HG03159 (cell line): ENCODE measurements around the gene CEP170B.
"Not testable (repeated sequence)": the region's sequence is repeated elsewhere in the genome, so short reads cannot be mapped to it uniquely, and the experiment has no call there.

ENCODE experiments used
- ATAC-seq: cut with Tn5 transposase; IDR thresholded peaks from one replicate; pipeline ENCODE4 v1.9.1; 2021; ENCODE audit warnings: mild to moderate bottlenecking, moderate library complexity; ENCODE audit not compliant: unreplicated experiment

CEP170B gene

DNA sequence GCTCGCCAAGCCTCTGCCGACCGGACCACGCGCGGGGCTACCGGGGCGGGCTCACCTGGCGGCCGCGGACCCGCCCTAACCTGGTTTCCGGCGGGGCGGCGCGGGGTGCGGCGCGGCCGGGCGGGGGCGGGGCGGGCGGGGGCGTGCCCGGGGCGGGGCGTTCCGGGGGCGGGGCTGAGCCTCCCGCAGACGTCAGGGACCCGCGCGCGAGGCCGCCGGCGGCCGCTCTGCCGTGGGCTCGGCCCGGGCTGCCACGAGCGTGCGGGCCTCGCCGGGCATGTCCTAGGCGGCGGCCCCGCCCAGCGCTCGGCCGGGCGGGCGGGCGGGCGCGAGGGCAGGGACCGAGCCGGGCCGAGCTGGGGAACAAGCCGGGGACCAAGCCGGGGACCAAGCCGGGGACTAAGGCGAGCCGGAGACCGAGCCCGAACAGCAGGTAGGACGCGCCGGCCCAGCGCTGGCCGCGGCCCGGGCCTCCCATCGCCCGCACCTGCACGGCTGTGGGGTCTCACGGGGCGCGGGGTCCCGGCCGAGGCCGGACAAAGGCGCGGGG lies at the start of gene CEP170B:
CEP170B (plus strand) TSS at position 188 of the 550 bp plus-strand sequence. CDS start 3,183 bp downstream, outside the sequence.
- no peak for ATAC-seq

DNA sequence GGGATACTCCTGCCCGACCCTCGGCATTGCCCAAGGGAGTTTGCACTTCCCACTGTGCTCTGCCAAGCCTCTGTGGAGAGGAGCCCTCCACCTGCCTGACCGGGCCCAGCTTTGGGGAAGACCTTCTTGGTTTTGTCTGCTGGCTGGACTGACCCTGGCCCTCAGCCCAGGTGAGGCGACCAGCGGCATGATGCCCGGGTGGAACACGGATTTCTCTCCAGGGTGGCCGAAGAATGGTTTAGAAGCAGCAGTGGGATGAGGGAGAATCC lies 48.5 kb upstream of the CEP170B start:
- ATAC-seq: no peak

DNA sequence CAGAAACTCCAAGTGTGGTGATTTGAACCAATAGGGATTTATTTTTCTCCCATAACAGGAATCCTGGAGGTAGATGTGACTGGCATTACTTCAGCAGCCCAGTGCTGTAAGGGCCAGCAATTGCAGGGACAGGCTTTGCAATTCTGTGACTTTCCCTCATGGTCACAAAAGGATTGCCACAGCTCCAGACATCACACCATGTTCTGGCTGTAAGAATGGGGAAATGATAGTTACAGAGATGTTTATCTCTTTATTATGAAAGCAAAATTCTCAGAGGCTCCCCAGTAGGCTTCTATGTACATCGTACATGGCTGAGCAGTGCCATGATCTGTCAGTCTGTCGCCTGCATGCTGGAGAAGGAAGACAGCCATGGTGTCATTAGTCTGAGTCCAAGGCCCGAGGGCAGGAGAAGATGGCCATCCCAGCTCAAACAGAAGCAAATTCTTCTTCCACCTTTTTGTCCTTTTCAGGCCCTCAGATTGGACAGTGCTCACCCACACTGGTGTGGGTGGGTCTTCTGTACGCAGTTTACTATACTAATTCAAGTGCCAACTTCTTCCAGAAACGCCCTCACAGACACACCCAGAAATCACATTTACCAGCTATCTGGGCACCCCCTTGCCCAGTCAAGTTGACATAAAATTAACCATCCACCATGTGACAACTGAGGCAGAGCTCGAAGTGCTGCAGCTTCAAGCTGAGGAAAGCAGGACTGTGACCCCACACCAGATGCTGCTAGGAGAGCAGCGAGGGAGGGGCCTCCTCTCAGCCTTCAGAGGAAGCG lies 46.9 kb upstream of the CEP170B start:
- ATAC-seq: no peak

DNA sequence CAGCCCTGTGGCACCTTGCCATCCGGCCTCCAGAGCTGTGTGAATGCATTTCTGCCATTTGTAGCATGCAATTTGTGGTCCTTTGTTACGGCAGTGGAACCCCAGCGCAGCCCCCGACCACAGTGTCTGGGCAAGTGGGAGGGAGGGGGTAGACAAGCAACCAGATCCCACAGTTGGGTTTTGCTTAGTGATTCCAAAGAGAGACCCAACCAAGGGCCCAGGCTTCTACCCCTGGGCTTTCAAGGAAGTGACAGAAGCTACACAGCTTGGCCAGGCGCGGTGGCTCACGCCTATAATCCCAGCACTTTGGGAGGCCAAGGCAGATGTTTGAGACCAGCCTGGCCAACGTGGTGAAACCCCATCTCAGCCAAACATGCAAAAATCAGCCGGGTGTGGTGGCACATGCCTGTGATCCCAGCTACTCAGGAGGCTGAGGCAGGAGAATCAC lies 46.3 kb upstream of the CEP170B start:
- ATAC-seq: no peak

DNA sequence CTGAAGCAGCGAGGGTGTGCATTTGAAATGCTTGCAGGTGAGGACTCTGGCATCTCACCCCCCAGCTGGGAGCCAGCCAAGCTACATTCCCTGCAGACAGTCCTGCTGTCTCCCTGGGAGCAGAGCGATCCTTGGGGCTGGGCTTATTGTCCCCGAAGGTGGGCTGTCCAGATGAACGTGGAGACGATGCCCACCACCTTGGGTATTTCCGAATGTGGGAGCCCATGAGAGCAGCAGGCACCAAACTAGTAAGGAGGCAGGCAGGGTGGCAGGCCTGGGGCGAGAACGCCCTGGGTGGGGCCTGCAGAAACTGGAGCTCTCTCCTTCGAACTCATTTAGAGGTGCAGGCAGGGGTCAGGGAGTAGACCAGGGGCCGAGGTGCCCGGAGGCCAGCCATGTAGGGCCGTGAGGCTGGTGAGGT lies 45.7 kb upstream of the CEP170B start:
- no peak for ATAC-seq

DNA sequence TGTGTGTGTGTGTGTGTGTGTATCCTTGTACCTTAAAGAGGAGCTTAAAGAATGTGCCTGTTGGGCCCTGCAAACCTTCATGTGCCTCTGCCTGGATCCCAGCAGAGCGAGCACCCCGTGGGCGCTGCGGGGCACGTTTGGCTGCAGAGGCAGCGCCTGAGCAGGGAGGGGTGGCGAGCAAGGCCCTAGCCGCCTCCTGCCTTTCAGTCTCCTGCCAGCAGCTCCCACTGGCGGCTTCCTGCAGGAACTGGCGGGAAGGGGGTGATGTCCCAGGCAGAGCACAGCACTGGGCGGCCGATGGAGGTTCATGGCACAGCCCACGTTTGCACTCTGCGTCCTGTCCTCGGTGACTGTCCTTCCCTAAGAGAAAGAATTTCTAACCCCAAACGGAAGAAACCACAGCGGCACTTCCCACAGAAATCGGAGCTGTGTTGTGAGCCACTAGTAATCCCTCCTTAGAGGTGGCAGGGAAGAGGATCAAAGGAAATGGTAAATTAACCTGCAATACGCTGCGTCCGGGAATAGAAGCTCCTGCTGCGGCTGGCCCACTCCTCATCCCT lies 44.3 kb upstream of the CEP170B start:
- ATAC-seq: no peak

DNA sequence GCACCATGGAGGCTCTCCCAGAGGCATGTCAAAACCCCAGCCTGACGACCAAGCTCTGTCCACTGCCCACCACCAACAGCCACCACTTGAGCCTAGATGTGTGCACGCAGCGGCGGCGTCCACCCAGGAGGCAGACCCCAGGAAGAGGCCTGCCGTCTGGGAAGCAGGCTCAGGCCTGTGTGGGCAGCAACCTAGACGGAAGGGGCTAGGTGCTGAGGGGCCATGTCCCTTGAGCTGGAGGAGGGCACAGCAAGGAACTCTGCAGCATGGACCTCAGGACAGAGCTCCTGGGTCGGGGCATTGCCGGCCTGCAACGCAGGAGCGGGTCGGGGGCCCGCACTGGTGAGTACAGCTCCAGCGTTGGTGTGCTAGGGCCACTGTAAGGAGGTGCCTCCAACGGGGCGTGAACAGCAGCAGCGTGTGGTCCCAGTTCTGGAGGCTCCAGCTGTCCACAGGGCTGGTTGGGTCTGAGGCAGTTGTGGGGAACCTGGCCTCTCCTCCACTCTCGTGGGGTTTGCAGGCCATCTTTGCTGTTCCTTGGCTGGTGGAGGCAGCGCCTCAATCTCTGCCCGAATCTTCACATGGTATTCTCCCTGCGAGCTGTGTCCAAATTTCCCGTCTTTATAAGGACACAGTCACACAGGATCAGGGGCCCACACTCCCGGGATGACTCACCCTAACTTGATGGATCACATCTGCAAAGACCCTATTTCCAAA lies 43.7 kb upstream of the CEP170B start:
- no peak for ATAC-seq

DNA sequence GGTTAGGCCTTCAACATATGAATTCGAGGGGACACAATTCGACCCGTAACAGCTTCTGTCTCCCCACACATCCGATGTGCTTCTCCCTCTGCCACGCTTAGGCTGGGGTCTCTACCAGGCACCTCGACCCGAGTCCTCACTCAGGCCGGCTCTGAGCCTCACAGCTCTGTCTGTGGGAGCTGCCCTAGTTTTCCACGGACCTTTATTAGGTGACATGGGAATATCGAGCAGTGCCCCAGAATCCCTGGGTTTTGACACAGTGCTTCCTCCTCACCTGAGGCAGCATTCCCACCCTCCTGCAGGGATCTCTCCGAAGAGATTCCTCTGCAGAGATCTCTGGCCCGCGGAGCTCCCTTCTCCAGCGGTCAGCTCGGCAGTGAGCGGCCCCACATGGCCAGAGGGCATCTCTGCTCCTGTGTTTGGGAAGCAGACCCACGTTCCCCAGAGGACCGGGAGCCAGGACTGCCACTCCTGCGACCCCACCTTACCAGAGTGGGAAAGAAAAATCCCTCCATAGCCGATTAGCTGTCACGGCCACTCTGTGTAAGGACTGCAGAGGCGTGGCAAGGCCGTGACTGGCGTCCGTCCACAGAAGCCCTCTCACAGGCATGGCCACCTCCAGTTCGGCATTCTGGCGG lies 43.0 kb upstream of the CEP170B start:
- ATAC-seq: no peak

DNA sequence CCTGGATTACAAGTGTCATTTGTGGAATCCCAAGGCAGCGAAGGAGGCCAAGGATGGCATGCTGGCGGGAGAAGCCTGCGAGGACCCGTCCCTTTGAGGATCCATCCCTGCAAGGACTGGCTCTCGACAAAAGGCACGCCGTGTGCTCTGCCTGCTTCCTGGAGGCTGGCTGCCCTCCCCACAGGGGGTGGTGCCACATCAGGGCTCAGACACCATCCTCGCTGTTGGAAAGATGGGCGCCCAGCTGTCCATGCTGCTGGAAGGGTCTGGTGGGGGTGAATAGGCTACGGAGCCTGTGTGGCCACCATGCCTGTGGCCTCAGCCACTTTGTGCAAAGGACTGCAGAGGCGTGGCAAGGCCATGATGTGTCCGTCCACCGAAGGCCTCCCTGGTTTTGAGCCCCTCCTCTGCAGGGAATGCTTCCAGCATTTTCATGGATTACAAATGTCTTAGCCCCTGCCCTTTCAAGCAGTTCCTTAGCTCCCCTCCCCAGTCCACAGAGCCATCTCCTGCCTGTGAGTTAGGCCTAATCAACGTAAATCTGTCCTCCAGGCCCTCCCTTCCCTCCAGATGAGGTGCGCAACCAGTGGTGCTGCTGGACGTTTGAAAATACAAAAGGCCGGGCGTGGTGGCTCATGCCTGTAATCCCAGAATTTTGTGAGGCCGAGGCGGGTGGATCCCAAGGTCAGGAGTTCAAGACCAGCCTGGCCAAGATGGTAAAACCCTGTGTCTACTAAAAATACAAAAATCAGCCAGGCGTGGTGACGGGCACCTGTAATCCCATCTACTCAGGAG lies 42.0 kb upstream of the CEP170B start:
- no peak for ATAC-seq

DNA sequence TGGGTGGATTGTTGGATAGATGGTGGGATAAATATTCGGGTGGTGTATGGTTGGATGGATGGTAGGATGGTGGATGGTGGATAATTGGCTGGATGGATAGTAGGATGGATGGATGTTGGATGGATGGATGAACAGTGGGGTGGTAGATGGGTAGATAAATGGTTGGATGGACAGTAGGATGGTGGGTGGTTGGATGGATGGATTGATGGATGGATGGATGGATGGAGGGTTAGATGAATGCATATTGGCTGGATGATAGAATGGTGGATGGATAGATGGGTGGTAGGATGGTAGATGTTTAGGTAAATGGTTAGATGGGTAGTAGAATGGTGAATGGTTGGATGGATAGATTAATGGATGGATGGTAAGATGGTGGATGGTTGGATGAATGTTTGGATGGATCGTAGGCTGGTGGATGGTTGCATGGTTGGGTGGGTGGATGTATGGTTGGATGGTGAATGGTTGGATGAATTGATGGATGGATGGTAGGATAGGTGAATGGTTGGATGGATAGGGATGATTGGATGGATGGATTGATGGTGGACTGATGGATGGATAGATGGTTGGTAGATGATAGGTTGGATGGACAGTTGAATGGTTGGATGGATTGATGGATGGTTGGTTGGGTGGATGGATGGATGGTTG lies 40.6 kb upstream of the CEP170B start:
- ATAC-seq: no peak

DNA sequence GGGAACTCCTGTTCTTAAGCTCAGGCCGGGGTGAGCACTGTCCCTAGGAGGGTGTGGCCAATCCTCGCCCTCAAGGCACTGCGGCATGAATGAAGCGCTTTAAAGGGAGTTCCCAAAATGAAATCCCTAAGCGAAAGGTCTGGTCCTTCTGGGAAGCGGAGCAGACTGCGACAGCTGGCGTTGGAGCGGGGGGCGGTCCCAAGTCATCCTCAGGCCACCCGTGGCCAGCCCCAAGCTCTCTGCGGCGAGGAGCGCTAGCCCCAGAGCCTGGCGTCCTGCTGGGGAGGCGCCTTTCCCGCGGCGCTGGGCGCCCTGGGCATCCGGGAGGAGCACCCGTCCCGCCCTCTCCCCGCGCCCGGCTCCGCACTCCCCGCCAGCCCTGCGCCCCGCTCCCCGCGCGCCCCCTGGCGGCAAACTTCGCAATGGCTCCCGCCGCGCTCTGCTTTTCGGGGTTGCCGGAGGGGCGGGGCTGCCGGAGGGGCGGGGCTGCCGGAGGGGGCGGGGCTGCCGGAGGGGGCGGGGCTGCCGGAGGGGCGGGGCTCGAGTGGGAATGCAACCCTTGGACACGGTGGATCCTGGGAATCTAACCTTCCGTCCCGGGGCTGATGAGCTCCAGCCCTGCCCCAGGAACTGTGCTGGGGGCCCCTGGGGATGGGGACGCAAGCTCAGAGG lies 38.7 kb upstream of the CEP170B start:
- peak; percentile 83 for ATAC-seq

DNA sequence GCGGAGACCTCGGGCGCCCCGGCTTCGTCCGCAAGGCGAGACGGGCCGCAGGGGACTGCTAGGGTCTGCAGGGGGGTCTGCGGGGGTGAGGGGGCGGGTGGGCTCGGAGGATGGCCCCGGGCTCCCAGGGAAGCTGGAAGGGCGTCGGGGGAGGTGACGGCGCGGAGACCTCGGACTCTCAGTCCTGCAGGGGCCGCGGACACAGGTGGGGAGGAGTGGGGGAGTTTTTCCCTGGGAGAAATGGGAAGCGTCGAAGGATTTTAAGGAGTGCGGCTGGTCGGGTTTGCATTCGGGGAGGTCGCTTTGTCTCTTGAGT lies 38.2 kb upstream of the CEP170B start:
- ATAC-seq: no peak

DNA sequence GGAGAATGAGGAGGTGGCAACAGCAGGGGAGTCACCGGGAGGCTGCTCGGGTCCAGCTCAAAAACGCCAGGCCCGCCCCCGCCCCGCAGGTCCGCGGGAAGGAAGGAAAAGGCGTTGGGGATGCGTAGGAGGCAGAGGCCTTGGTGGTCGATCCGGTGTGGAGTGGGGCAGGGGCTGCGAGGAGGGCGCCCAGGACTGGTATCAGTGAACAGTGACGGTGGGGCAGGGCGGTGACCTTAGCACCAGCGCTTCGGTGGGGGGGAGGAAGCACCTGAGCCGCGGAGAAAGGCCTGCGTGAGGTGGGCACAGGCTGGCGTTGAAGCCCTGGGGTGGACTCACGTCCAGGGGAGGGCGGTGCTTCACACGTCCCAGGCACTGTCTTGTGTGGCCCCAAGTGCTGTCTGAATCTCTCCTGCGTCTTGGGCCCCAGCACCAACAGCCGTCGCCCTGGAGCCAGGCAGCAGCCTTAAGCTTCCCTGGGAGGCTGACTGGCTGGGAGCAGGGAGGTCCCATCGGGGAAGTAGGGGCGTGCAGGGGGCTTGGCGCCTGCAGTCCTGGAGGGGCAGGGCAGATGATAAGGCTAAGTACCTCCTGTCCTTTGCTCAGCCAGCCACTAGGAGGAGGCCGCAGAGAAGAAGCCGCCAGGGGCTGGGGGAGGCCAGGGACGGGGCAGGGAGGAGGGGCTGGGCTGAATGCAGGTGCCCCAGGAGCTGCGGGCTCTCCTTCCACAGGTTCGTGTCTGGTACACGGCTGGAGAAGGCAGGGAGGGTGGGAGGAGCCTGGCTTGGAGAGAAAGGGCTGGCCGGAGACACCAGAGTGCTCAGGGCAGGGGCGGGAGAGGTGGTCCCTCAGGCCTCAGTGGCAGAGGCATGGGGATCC lies 37.7 kb upstream of the CEP170B start:
- no peak for ATAC-seq

DNA sequence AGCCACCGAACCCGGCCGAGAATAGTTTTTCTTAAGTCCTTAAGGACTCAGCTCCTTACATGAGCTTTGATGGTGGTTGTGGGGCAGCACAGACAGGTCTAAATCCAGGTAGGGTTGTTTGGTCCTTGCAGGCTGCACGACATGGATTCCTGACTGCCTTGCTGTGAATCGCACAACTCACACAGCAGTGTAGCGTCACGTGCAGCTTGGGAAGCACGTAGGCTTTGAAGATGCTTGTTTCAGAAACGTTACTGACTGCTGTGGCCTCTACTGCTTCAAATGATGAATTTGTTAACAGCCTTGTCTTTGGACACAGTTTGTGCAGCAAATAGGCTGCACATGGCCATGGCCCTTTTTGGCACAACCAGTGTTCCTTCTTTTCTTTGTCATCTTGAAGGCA lies 34.3 kb upstream of the CEP170B start:
- no peak for ATAC-seq

DNA sequence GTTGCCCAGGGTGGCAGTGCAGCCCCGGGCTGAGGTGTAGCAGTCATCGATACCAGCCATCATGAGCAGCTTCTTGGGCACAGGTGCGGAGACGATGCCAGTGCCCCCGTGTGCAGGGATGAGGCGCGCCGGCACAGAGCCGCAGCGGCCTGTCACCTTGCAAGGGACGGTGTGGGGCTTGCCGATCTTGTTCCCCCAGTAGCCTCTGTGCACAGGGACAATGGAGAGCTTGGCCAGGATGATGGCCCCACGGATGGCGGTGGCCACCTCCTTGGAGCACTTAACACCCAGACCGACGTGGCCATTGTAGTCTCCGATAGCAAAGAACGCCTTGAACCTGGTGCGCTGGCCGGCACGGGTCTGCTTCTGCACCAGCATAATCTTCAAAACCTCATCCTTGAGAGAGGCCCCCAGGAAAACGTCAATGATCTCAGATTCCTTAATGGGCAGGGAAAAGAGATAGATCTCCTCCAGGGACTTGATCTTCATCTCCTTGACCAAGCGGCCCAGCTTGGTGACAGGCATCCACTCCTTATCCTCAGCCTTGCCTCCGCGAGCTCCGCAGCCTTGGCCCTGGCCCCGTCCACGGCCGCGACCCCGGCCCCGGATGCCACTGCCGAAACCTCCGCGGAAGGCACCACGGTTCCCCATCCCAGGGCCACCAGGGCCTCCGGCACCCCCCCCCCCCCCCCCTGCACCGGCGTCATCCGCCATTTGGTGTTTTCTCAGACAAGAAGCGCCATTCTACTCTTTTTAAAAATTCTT lies 28.7 kb upstream of the CEP170B start:
- not testable (repeated sequence) for ATAC-seq

DNA sequence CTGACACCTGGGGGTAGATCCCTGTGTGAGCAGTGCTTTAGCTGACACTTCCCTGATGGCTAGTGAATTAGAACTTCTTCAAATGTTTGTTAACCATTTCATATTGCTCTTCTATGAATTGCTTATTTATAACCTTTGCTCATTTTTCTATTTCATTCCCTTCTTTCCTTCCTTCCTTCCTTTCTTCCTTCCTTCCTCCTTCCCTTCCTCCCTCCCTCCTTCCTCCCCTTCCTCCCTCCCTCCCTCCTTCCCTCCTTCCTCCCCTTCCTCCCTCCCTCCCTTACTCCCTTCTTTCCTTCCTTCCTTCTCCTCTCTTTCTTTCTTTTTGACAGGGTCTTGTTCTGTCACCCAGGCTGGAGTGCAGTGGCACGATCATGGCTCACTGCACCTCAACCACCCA lies 23.3 kb upstream of the CEP170B start:
- no peak for ATAC-seq

DNA sequence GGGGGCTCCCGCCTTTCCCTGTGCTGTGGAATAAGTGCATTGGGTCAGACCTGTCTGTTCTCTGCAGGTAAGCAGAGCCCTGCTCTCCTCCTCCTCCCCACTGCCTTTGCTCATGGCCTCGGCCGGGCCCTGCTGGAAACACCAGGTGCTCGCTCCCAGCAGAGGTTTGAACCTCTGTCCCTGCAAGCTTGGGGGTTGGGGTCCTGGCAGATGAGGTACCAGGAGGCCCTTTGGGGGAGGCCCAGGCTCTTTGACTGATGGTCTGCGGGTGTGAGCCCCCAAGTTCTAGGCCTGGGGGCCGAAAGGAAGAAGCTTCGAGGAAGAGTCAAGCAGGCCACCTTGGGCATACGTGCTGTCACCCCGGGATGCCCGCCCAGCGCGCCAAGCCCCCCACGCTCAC lies 22.1 kb upstream of the CEP170B start:
- no peak for ATAC-seq
